Testis (tissue), 2 donors: Measurements from ENCODE around the gene NAGLU.

Source experiments
- POLR2A ChIP-seq: fragments of 450-650 bp; IDR thresholded peaks from one replicate; pipeline ENCODE4 v1.6.1; 2017; ENCODE audit warnings: antibody characterized with exemption, mild to moderate bottlenecking, moderate library complexity
- TF ChIP-seq, protein P1 (sequence below), 3 experiments: fragments of 450-650 bp in 2 of 3; fragments of 200-600 bp in 1 of 3; sonication (generic) in 1 of 3; IDR thresholded peaks; one replicate each; pipeline ENCODE4 v1.5.1; 2016 to 2019; ENCODE audit warnings: antibody characterized with exemption in 3 of 3, mild to moderate bottlenecking in 2 of 3, moderate library complexity in 1 of 3

DNA sequence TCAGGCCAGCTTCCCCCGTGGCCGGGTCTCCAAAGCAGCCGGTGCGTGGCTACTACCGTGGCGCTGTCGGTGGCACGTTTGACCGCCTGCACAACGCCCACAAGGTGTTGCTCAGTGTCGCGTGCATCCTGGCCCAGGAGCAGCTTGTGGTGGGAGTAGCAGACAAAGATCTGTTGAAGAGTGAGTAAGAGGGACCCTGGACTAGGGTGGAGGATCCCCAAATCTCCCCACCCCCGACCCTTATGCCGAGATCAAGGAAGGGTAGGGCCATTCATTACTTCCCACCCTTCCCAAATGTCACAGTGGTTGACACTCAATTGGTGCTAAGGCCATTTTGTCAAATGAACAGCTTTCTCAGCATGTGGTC, 27.1 kb downstream of the NAGLU start:
- no peak for TF ChIP-seq POLR2A
- TF ChIP-seq, protein P1, sequence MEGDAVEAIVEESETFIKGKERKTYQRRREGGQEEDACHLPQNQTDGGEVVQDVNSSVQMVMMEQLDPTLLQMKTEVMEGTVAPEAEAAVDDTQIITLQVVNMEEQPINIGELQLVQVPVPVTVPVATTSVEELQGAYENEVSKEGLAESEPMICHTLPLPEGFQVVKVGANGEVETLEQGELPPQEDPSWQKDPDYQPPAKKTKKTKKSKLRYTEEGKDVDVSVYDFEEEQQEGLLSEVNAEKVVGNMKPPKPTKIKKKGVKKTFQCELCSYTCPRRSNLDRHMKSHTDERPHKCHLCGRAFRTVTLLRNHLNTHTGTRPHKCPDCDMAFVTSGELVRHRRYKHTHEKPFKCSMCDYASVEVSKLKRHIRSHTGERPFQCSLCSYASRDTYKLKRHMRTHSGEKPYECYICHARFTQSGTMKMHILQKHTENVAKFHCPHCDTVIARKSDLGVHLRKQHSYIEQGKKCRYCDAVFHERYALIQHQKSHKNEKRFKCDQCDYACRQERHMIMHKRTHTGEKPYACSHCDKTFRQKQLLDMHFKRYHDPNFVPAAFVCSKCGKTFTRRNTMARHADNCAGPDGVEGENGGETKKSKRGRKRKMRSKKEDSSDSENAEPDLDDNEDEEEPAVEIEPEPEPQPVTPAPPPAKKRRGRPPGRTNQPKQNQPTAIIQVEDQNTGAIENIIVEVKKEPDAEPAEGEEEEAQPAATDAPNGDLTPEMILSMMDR (IDR thresholded peaks at IDR 0.05): no peak
